ENCODE data around the gene ZNF474.

- TF ChIP-seq CTCF (IDR thresholded peaks at IDR 0.05), result no peak
- TF ChIP-seq POLR2AphosphoS5 (IDR thresholded peaks at IDR 0.05), result no peak
- no peak for TF ChIP-seq POLR2A (IDR thresholded peaks at IDR 0.05)
- no peak for TF ChIP-seq EP300 (IDR thresholded peaks at IDR 0.05)
These were observed 32.8 kb downstream of the ZNF474 start for GRCh38 chr5:122162100-122162638.

Measured in upper lobe of left lung (tissue), 4 donors.